ENCODE results near the gene AFTPH. TPM values are rescaled to one million over a fixed set of nuclear protein-coding genes. Genes with fewer than 3 reads are reported as not detected.

AFTPH gene
- total RNA-seq, 1 donor from 2014 or later = 12.3 TPM

DNA sequence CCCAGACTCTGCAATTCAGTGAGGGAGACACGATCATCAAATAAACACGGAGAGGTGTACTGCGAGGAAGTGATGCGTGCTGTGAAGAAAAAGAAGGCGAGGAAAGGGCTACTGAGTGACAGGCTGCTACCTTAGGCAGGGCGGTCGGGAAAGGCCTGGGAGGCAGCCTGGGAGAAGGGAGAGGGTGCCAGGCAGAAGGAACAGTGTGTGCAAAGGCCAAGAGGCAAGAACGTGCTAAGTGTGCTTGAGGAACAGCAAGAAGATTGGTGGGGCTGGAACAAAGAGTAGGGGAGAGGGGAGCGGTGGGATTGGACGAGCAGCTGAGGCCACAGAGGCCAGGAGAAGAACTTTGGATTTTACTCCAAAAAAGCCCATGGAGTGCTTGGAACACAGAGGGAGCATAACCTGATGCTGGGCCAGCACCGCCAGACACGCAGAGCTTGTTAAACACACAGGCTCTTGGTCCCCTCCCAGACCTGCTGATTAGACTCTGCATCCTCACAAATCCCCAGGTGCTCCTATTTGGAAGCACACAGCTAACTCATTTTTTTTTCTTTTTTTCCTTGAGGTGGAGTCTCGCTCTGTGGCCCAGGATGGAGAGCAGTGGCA is 99.2 kb downstream of the AFTPH start:
- ATAC-seq (ENCODE audit: poor library complexity) (no peak), DNase-seq (no peak)
- intact Hi-C loops (cut with DNase I) = no loop called here

GRCh38 chr2:64624108-64624610 is 100.0 kb downstream of the AFTPH start:
- intact Hi-C loops (cut with DNase I) = no loop called here
- DNase-seq (no peak), ATAC-seq (ENCODE audit: poor library complexity) (no peak)

DNA sequence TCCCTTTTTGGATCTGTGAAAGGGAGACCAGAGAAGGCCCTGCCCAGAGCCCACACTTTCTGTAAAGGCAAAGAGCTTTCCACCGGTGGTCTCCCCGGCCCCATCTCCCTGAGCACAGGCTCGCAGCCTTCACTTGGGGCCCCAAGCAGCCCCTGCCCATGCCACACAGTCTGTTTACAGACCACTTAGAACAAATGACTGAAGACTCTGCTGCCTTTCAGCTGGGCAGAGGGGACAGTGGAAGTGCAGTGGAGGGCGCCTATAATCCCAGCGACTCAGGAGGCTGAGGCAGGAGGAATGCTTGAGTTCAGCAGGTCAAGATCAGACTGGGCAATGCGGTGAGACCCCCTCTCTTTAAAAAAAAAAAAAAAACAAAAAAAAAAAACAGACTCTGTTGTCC is 100.7 kb downstream of the AFTPH start:
- DNase-seq (no peak), ATAC-seq (ENCODE audit: poor library complexity) (no peak)
- intact Hi-C loops (cut with DNase I) = no loop called here

- no peak for ATAC-seq (ENCODE audit: poor library complexity)
- intact Hi-C loops (cut with DNase I) = no loop called here
- no peak for DNase-seq
These were observed 101.4 kb downstream of the AFTPH start for GRCh38 chr2:64625299-64626145.

GRCh38 chr2:64626146-64626809 is 102.2 kb downstream of the AFTPH start:
- intact Hi-C loops (cut with DNase I) = no loop called here
- ATAC-seq (ENCODE audit: poor library complexity) (no peak), DNase-seq (no peak)

- ATAC-seq (ENCODE audit: poor library complexity) (no peak), DNase-seq (no peak)
- intact Hi-C loops (cut with DNase I) = no loop called here
These were observed 103.0 kb downstream of the AFTPH start for GRCh38 chr2:64626963-64627760.

DNA sequence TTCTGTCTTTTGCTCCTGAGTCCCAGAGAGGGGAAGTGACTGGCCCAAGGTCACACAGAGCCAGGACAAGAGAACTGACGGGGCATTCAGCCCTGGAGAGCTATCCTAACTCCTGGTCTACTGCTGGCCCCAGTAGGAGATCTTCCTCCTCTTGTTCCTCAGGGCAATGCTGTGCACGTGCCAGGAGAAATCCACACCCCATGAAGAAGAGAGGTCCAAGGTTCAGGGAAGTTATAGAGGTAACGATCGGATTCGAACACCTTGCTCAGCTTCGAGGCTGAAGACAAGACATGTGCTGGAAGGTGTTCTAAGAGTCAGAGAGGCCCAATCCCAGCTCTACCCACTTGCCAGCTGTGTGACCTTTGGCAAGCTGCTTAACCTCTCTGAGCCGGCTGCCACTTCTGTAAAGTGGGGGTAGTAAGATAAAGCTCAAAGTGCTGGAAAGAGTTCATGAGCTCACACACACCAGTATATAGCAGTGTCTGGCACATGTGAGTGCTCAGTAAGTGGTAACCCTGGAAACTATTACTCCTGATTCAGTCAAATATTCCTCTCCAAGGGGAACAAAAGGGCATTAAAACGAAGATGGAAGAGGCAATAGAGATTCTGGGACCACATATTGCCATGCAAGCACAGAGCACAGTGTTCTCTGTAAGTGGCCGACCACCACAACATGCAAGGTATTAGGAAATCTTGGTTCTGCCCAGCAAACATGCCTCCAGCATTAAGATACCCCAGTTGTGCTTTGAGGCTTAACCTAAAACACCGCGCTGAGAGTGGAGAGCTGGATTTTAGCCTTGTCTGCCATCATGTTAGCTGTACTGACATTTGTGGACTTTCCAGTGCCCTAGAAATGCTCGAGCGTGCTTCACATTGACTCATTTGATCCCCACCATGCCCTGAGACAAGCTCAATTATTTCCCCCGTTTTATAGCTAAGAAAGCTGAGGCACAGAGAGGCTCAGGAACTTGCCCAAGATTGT is 104.0 kb downstream of the AFTPH start:
- intact Hi-C loops (cut with DNase I) = no loop called here
- ATAC-seq (ENCODE audit: poor library complexity) = no peak
- DNase-seq = no peak

- intact Hi-C loops (cut with DNase I) = no loop called here
- DNase-seq (no peak), ATAC-seq (ENCODE audit: poor library complexity) (peak; percentile 66)
These were observed 105.2 kb downstream of the AFTPH start for GRCh38 chr2:64629329-64629781.

DNA sequence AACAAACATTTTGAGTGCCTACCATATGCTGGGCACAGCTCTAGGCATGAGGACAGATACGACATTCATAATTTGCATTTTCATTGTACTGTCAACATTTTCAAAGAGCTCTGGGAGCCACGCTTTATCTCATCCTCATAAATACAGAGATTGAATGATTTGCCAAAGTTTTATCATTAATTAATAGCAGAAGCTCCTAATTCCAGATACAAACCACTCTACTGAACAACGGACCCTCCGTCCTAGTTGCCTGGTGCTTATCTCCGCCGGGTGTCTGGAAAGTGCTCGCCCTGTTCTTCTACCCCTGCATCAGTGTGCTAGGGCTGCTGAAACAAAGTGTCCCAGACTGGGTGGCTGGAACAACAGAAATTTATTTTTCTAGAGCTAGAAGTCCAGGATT is 105.7 kb downstream of the AFTPH start:
- intact Hi-C loops (cut with DNase I) = no loop called here
- ATAC-seq (ENCODE audit: poor library complexity) (no peak), DNase-seq (no peak)

- DNase-seq (no peak), ATAC-seq (ENCODE audit: poor library complexity) (no peak)
- intact Hi-C loops (cut with DNase I) = no loop called here
These were observed 106.6 kb downstream of the AFTPH start for GRCh38 chr2:64630752-64631151.

- intact Hi-C loops (cut with DNase I) = no loop called here
- DNase-seq (no peak), ATAC-seq (ENCODE audit: poor library complexity) (no peak)
These were observed 107.6 kb downstream of the AFTPH start for GRCh38 chr2:64631771-64632170.

DNA sequence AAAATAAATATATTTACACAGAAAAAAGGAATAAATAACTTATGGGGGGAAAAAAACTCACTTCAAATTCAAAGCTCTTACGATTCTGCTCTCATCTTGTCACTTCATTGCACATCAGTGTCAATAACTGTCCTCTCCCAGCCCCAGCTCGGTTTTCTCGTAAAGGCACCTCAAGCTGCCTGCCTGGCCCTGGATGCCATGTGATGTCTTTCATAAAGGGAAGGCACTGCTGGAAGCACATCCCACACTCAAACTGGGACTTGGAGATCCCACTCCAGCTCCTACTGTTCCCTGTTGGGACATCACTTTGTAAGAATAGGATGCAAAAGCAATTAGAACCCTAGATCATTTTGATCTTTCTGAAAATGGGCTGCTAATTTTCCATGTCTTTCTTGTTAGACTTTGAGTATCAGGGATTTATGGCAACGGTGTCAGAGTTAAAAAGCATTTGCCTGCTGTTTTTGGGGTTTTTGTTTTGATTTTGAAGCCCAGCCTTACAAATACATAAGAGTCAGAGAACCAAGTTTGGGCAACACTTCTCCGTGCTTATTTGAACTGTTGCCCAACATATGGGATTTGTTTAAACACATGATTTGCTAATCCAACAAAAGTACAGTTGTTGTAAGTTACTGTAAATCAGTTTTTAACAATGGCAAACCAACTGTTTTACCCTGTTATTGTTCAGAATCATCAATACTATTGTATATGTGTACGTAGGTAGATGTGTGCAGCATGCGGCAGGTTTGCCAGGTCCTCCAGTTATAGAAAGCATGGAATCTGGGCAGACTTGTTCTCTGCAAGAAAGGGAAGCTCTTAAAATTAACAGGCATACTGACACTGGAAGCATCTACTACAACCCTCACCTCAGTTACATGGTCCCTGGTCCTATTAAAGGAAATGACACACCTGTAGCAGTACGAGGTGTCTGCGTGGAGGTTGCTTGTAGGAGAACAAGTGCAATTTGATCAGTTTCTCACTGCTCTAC is 109.0 kb downstream of the AFTPH start:
- intact Hi-C loops (cut with DNase I) = no loop called here
- DNase-seq (no peak), ATAC-seq (ENCODE audit: poor library complexity) (no peak)

DNA sequence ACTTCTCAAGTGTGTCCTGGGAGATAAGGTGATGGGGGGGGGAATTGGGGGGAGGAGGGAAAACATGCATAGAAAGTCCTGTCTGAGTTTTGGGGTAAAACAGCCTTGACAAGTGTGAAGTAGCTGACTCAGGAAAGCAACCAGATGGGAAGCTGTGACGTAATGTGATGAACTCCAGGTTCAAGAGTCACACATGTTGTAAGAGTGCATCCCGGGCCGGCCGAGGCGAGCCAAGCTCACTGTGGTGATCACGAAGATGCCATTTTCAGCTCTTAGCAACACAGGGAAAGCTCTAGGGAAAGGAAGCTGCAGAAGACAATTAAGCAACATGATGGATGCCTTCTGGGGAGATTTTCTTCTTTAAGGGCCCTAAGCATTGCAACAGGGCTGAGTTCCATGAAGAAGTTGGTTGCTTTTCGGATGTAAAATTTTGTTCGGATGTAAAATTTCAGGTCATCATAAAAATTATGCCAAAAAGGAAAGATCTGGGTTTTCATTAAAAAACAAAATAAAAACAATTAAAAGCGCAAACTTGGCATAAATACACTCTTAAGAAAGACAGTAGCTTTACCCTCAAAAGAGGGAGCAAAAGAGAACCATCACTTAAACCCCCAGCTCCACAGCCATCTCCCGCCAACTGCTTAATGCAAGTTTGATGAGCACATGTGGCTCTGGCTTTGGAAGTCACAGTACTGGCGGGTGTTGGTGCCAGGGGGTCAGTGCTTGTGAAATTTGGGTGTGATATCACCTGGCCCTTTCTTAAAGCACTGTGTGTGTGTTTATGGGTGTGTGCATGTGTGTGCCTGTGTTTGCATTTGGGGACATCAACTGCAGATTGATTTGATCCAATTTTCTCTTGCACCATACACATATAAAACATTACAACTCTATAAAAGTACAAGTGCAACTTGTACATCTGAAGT is 110.5 kb downstream of the AFTPH start:
- ATAC-seq (ENCODE audit: poor library complexity) (no peak), DNase-seq (no peak)
- intact Hi-C loops (cut with DNase I) = no loop called here

DNA sequence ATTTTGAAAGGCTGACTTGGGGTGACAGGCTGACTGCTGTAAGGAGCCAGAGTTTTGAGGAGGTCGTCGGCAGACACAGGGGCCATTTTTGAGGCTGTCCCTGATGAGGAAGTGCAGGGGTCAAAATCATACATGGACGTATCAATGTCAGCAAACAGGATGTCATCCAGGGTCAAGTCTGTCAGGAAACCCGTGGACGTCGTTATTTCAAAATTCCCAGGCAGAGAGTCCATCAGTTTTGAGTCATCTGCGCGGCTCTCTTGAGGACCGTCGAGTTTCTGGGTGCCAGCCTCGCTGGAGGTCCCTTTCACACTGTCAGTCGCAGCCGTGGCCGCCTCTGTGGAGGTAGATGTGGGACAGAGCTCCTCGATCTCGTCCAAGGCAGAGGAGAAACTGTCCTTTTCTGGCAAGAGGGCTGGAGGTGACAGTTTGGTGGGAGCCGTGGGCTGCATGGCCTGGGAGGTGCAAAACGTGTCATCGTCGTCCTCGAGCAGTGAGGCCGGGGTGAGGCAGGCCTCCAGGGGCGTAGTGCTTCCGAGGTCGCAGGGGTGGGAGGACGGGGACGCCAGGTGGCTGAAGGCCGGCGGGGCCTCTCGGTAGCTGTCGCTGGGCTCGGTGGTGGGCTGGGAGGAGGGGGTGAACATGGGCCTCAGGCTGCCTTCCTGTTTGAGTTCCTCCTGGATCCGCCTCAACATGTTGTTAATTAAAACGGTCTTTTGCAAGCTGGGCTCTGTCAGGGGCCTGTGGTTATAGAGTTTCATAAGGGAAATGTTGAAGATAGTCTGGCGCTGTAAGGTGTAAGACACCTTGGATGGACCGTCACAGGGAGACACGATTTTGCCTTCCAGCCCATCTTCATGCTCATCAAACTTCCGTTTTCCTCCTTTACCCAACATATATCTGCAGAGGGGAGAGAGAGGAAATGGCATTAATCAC is 112.1 kb downstream of the AFTPH start:
- DNase-seq (no peak), ATAC-seq (ENCODE audit: poor library complexity) (no peak)
- intact Hi-C loops (cut with DNase I) = no loop called here
